HG02759 (cell line): Measurements from ENCODE around the gene MSI2.

Experiments used
- ATAC-seq: cut with Tn5 transposase; IDR thresholded peaks from one replicate; pipeline ENCODE4 v1.9.1; 2021; ENCODE audit warnings: mild to moderate bottlenecking, moderate library complexity; ENCODE audit not compliant: unreplicated experiment

The MSI2 gene

GRCh38 chr17:57313097-57313835, 56.9 kb downstream of the MSI2 start:
- no peak for ATAC-seq

- ATAC-seq: no peak
These were observed 59.0 kb downstream of the MSI2 start for GRCh38 chr17:57315061-57316015.

- no peak for ATAC-seq
These were observed 60.0 kb downstream of the MSI2 start for GRCh38 chr17:57316361-57316760.

- no peak for ATAC-seq
These were observed 60.8 kb downstream of the MSI2 start for GRCh38 chr17:57317079-57317478.

GRCh38 chr17:57318913-57319312, 62.6 kb downstream of the MSI2 start:
- ATAC-seq: no peak

GRCh38 chr17:57319806-57320205, 63.5 kb downstream of the MSI2 start:
- ATAC-seq: no peak

- ATAC-seq: no peak
These were observed 67.1 kb downstream of the MSI2 start for GRCh38 chr17:57323391-57323790.

GRCh38 chr17:57324060-57324459, 67.7 kb downstream of the MSI2 start:
- ATAC-seq: no peak

- no peak for ATAC-seq
These were observed 68.3 kb downstream of the MSI2 start for GRCh38 chr17:57324631-57325030.

- ATAC-seq: no peak
These were observed 70.0 kb downstream of the MSI2 start for GRCh38 chr17:57326336-57326735.

- ATAC-seq: no peak
These were observed 70.4 kb downstream of the MSI2 start for GRCh38 chr17:57326764-57327163.

- ATAC-seq: no peak
These were observed 71.0 kb downstream of the MSI2 start for GRCh38 chr17:57327176-57327970.

GRCh38 chr17:57328109-57328882, 72.0 kb downstream of the MSI2 start:
- no peak for ATAC-seq

GRCh38 chr17:57329380-57330214, 73.3 kb downstream of the MSI2 start:
- ATAC-seq: no peak

- no peak for ATAC-seq
These were observed 74.3 kb downstream of the MSI2 start for GRCh38 chr17:57330587-57330986.

- ATAC-seq: no peak
These were observed 75.1 kb downstream of the MSI2 start for GRCh38 chr17:57331423-57331822.

GRCh38 chr17:57332501-57332900, 76.2 kb downstream of the MSI2 start:
- ATAC-seq: no peak

GRCh38 chr17:57335195-57335792, 79.0 kb downstream of the MSI2 start:
- no peak for ATAC-seq

- ATAC-seq: no peak
These were observed 81.1 kb downstream of the MSI2 start for GRCh38 chr17:57337390-57337789.
